CD4-positive, alpha-beta T cell (primary cell): Measurements from ENCODE around the gene CHCT1. TPM values are rescaled to one million over a fixed set of nuclear protein-coding genes. Genes with fewer than 3 reads are reported as not detected.
"Not testable (repeated sequence)": the region's sequence is repeated elsewhere in the genome, so short reads cannot be mapped to it uniquely, and the experiment has no call there.

ENCODE experiments used
- ATAC-seq: fragments of 200-7000 bp; cut with Tn5 transposase; one replicate; pipeline ENCODE4 v1.10.0; 2022; ENCODE audit warnings: mild to moderate bottlenecking; ENCODE audit not compliant: poor library complexity
- CTCF ChIA-PET: fragments of 350-600 bp; sonication (Branson Sonifier 250); formaldehyde crosslinking; loops from one replicate; lab custom pipeline; 2021; ENCODE audit warnings: antibody characterized with exemption, inconsistent platforms; lab: Charles Lee
- POLR2A ChIA-PET: fragments of 350-600 bp; sonication (Branson Sonifier 250); formaldehyde crosslinking; loops from one replicate; lab custom pipeline; 2021; ENCODE audit warnings: antibody characterized with exemption, inconsistent platforms; lab: Charles Lee
- DNase-seq, 14 experiments: peaks; one replicate each; pipeline ENCODE4 v3.0.0-alpha.2; 2013 to 2020; ENCODE audit warnings: mixed read lengths in 2 of 14
- H3K27ac ChIP-seq, 2 donors: one replicate each; pipeline versions ENCODE4 v1.5.1 to v1.7.0; 2013; ENCODE audit warnings: low read length in 2 of 2, low read depth in 1 of 2, mild to moderate bottlenecking in 1 of 2
- H3K27me3 ChIP-seq, 2 experiments: 1 replicate in 1 of 2; 2 replicates in 1 of 2; pipeline versions ENCODE4 v1.6.1 to v1.7.0; 2013; ENCODE audit warnings: low read length in 2 of 2, control low read depth in 1 of 2, mild to moderate bottlenecking in 1 of 2, moderate library complexity in 1 of 2; ENCODE audit not compliant: insufficient read depth in 2 of 2, control insufficient read depth in 1 of 2
- H3K36me3 ChIP-seq: one replicate; pipeline ENCODE4 v1.6.1; 2013; ENCODE audit warnings: low read length, control low read depth; ENCODE audit not compliant: insufficient read depth
- H3K4me1 ChIP-seq: one replicate; pipeline ENCODE4 v1.6.1; 2013; ENCODE audit warnings: low read length, control low read depth; ENCODE audit not compliant: insufficient read depth
- H3K4me3 ChIP-seq: one replicate; pipeline ENCODE4 v1.5.1; 2013; ENCODE audit warnings: mild to moderate bottlenecking, low read length, moderate library complexity
- H3K9me3 ChIP-seq, 2 experiments: 1 replicate in 1 of 2; 2 replicates in 1 of 2; pipeline versions ENCODE4 v1.6.1 to v1.7.0; 2013; ENCODE audit warnings: low read length in 2 of 2, mild to moderate bottlenecking in 2 of 2, control low read depth in 1 of 2, moderate library complexity in 1 of 2; ENCODE audit not compliant: control insufficient read depth in 1 of 2, insufficient read depth in 1 of 2
- H3K27ac Mint-ChIP-seq: one replicate; pipeline ENCODE4 v1.8.0; 2020; ENCODE audit warnings: mixed read lengths
- H3K27me3 Mint-ChIP-seq: one replicate; pipeline ENCODE4 v1.8.0; 2021; ENCODE audit warnings: mixed read lengths
- H3K36me3 Mint-ChIP-seq: one replicate; pipeline ENCODE4 v1.8.0; 2021; ENCODE audit warnings: low read depth, mixed read lengths
- H3K4me1 Mint-ChIP-seq: one replicate; pipeline ENCODE4 v1.8.0; 2021; ENCODE audit warnings: low read depth, mixed read lengths
- H3K4me3 Mint-ChIP-seq: one replicate; pipeline ENCODE4 v1.8.0; 2020; ENCODE audit warnings: mild to moderate bottlenecking, mixed read lengths
- H3K9me3 Mint-ChIP-seq: one replicate; pipeline ENCODE4 v1.8.0; 2020; ENCODE audit warnings: mixed read lengths
- intact Hi-C, 2 experiments: fragments of 100-400 bp; cut with DNase I in 1 of 2; cut with micrococcal nuclease in 1 of 2; formaldehyde crosslinking; loops; one replicate each; pipeline versions ENCODE4 v1.15.1 to v1.9.0; 2023 to 2025; cut with DNase I, micrococcal nuclease
- total RNA-seq, 174 experiments: library from RNA in 2 of 174; stranded (reverse) in 2 of 174; gene quantifications; one replicate each; pipeline ENCODE4 v1.2.3 and lab custom pipeline; 2021 to 2026
- TF ChIP-seq, protein P1 (sequence below): fragments of 200-600 bp; IDR thresholded peaks from one replicate; pipeline ENCODE4 v1.8.0; 2022; ENCODE audit warnings: antibody characterized with exemption, mild to moderate bottlenecking

The CHCT1 gene
- total RNA-seq, 2 experiments from 2014 or later: not detected

GRCh38 chr17:60412701-60413100 lies 9.6 kb upstream of the CHCT1 start:
- Mint-ChIP-seq H3K4me1 (no peaks in the 10 kb centered on the region), H3K36me3 (no peaks in the 10 kb centered on the region), H3K27ac (no peak overlapping the region), H3K9me3 (no peaks in the 10 kb centered on the region), H3K4me3 (no peak overlapping the region), H3K27me3 (peaks cover 5% of the 10 kb centered on the region)
- TF ChIP-seq, protein P1, sequence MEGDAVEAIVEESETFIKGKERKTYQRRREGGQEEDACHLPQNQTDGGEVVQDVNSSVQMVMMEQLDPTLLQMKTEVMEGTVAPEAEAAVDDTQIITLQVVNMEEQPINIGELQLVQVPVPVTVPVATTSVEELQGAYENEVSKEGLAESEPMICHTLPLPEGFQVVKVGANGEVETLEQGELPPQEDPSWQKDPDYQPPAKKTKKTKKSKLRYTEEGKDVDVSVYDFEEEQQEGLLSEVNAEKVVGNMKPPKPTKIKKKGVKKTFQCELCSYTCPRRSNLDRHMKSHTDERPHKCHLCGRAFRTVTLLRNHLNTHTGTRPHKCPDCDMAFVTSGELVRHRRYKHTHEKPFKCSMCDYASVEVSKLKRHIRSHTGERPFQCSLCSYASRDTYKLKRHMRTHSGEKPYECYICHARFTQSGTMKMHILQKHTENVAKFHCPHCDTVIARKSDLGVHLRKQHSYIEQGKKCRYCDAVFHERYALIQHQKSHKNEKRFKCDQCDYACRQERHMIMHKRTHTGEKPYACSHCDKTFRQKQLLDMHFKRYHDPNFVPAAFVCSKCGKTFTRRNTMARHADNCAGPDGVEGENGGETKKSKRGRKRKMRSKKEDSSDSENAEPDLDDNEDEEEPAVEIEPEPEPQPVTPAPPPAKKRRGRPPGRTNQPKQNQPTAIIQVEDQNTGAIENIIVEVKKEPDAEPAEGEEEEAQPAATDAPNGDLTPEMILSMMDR: no peak
- Histone ChIP-seq H3K27me3 (no peaks in the 10 kb centered on the region), H3K36me3 (no peaks in the 10 kb centered on the region), H3K4me1 (no peaks in the 10 kb centered on the region), H3K4me3 (no peak overlapping the region), H3K9me3 (no peaks in the 10 kb centered on the region), H3K27ac (no peak overlapping the region)
- ChIA-PET CTCF (no interaction called here), POLR2A (interaction anchor here (1.3 kb wide), 1 partner anchor 20 kb away, joined by 4 read pairs; the partner anchor contains the start of gene USP32)
- intact Hi-C loops: no loop called here
- DNase-seq: no peak
- ATAC-seq: no peak

GRCh38 chr17:60415146-60415545 lies 7.1 kb upstream of the CHCT1 start:
- POLR2A ChIA-PET: no interaction called here
- no peak overlapping the region for H3K4me3 Mint-ChIP-seq

DNA sequence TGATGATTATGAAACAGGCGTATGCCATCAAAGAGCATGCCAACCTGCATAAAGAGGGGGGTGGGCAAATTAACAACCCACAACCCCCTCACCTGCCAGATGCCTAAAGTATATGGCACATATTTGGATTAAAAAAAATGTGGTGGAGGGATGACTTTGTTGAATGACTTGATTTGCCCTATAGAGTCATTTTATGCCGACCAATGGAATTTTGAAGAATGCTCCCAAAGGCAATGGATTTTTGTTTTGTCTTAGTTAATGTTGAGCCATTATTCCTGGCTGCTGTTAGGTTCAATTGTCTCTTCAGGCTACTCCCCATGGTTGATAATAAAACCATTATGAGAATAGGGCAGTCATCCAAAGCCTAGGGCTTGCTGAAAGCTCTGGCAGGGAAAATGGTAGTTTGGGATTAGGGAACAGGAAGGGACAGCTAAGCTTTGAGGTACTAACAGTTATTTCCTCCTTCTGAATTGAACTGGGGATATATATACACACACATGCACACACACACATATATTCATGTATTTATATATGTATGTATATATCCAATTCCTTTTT lies 5.8 kb upstream of the CHCT1 start:
- no peak overlapping the region for H3K27ac Mint-ChIP-seq

More at GRCh38 chr17:60415146-60415545, 7.1 kb upstream of the CHCT1 start:
- Histone ChIP-seq H3K9me3 (no peaks in the 10 kb centered on the region), H3K4me3 (no peak overlapping the region), H3K27me3 (no peaks in the 10 kb centered on the region), H3K4me1 (no peaks in the 10 kb centered on the region), H3K36me3 (no peaks in the 10 kb centered on the region), H3K27ac (no peak overlapping the region)
- DNase-seq (no peak), ATAC-seq (no peak)
- Mint-ChIP-seq H3K9me3 (no peaks in the 10 kb centered on the region), H3K27ac (no peak overlapping the region), H3K27me3 (peaks cover 5% of the 10 kb centered on the region), H3K36me3 (no peaks in the 10 kb centered on the region), H3K4me1 (no peaks in the 10 kb centered on the region)
- intact Hi-C loops: no loop called here
- TF ChIP-seq, protein P1: no peak
- CTCF ChIA-PET: no interaction called here

DNA sequence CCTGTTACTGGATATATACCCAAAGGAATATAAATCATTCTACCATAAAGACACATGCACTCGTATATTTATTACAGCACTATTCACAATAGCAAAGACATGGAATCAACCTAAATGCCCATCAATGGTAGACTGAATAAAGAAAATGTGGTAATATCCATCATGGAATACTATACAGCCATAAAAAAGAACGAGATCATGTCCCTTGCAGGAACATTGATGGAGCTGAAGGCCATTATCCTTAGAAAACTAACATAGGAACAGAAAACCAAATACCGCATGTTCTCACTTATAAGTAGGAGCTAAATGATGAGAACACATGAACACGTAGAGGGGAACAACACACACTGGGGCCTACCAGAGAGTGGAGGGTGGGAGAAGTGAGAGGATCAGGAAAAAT lies 3.3 kb upstream of the CHCT1 start:
- H3K27me3 Mint-ChIP-seq, H3K4me1 Mint-ChIP-seq, H3K4me3 ChIP-seq, H3K27ac ChIP-seq, CTCF ChIA-PET, intact Hi-C loops, H3K36me3 ChIP-seq, POLR2A ChIA-PET, H3K9me3 ChIP-seq, H3K36me3 Mint-ChIP-seq, H3K27me3 ChIP-seq, H3K27ac Mint-ChIP-seq, ATAC-seq, DNase-seq, H3K9me3 Mint-ChIP-seq: not testable (repeated sequence)
- H3K4me3 Mint-ChIP-seq: peak overlapping the region; percentile 4
- peaks cover 13% of the 10 kb centered on the region for H3K4me1 ChIP-seq

More for the DNA sequence above, 5.8 kb upstream of the CHCT1 start:
- no peaks in the 10 kb centered on the region for H3K36me3 Mint-ChIP-seq
- no peaks in the 10 kb centered on the region for H3K9me3 Mint-ChIP-seq
- peaks cover 5% of the 10 kb centered on the region for H3K4me1 Mint-ChIP-seq
- H3K9me3 ChIP-seq: no peaks in the 10 kb centered on the region
- H3K27ac ChIP-seq: no peak overlapping the region
- H3K4me3 ChIP-seq: no peak overlapping the region
- DNase-seq (no peak), ATAC-seq (no peak)
- intact Hi-C loops: no loop called here
- no peak overlapping the region for H3K4me3 Mint-ChIP-seq
- H3K4me1 ChIP-seq: peaks cover 5% of the 10 kb centered on the region
- POLR2A ChIA-PET: no interaction called here
- peaks cover 5% of the 10 kb centered on the region for H3K27me3 Mint-ChIP-seq
- no peaks in the 10 kb centered on the region for H3K27me3 ChIP-seq
- TF ChIP-seq, protein P1: no peak
- CTCF ChIA-PET: no interaction called here
- no peaks in the 10 kb centered on the region for H3K36me3 ChIP-seq

DNA sequence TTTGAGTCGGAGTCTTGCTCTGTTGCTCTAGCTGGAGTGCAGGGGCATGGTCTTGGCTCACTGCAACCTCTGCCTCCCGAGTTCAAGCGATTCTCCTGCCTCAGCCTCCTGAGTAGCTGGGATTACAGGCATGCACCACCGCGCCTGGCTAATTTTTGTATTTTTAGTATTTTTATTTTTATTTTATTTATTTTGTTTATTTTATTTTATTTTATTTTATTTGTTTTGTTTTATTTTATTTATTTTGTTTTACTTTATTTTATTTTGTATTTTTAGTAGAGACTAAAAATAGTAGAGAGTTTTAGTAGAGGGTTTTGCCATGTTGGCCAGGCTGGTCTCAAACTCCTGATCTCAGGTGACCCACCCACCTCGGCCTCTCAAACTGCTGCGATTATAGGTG lies 2.4 kb upstream of the CHCT1 start:
- H3K27me3 ChIP-seq, DNase-seq, H3K27ac ChIP-seq, H3K27me3 Mint-ChIP-seq, H3K4me1 Mint-ChIP-seq, H3K9me3 ChIP-seq, POLR2A ChIA-PET, CTCF ChIA-PET, H3K4me3 Mint-ChIP-seq, H3K9me3 Mint-ChIP-seq, H3K27ac Mint-ChIP-seq, ATAC-seq, H3K36me3 Mint-ChIP-seq, H3K36me3 ChIP-seq, H3K4me3 ChIP-seq: not testable (repeated sequence)
- intact Hi-C loops: loop anchor here in 1 of 2 experiments (2.0 kb wide), 2 partner anchors 25 to 149 kb away; no protein-coding TSS in a partner anchor
- peaks cover 13% of the 10 kb centered on the region for H3K4me1 ChIP-seq
